ENCODE data around the gene DYNLT4.

- TF ChIP-seq CTCF (optimal IDR thresholded peaks at IDR 0.05 in 1 of 3, IDR thresholded peaks at IDR 0.05 in 1 of 3, conservative IDR thresholded peaks at IDR 0.05 in 1 of 3; ENCODE audit: extremely low read depth in 1 of 3, insufficient read depth in 2 of 3, low read length in 3 of 3) (no peak), EZH2 (IDR thresholded peaks at IDR 0.05; ENCODE audit: low read length) (no peak)
These were observed 29.6 kb downstream of the DYNLT4 start for GRCh38 chr1:44777547-44777946.
